Measurements from ENCODE around the gene TSHZ3. TPM values are rescaled to one million over a fixed set of nuclear protein-coding genes. Genes with fewer than 3 reads are reported as not detected.

TSHZ3 gene
- total and polyA plus RNA-seq, 2 of the 8 experiments (the other 6 are each of a cell fraction or from before 2014, with no cell fraction given): 3.1 to 12.3 TPM

GRCh38 chr19:31301306-31301980, 47.8 kb downstream of the TSHZ3 start:
- H3K79me1 ChIP-seq (ENCODE audit: low read depth, low read length): peaks cover 8% of the 10 kb centered on the region
- no peak overlapping the region for H4K91ac ChIP-seq (replicated peaks; ENCODE audit: insufficient read length, low read length)
- no peak overlapping the region for H2BK120ac ChIP-seq (replicated peaks; ENCODE audit: low read depth, low read length)
- no peaks in the 10 kb centered on the region for H3K9me3 ChIP-seq (ENCODE audit: insufficient read depth in 2 of 2, low read depth in 1 of 2, low read length in 1 of 2)
- H2BK12ac ChIP-seq (ENCODE audit: low read depth, low read length): no peak overlapping the region
- H3K18ac ChIP-seq (ENCODE audit: extremely low read depth, low read length): no peak overlapping the region
- no peak overlapping the region for H2BK20ac ChIP-seq (ENCODE audit: low read length)
- no peak overlapping the region for H4K8ac ChIP-seq (ENCODE audit: extremely low read depth, insufficient read depth, low read length)
- H3K36me3 ChIP-seq (ENCODE audit: control insufficient read depth in 2 of 4, insufficient read depth in 4 of 4, low read length in 3 of 4): no peaks in the 10 kb centered on the region
- H3K4me3 ChIP-seq (ENCODE audit: extremely low read depth in 1 of 4, insufficient read depth in 2 of 4, low read depth in 3 of 4, low read length in 4 of 4): no peak overlapping the region
- no peak for FAIRE-seq
- H3K27me3 ChIP-seq (replicated peaks in 1 of 4; ENCODE audit: control insufficient read depth in 3 of 4, extremely low read depth in 1 of 4, insufficient read depth in 3 of 4, low read length in 3 of 4): no peaks in the 10 kb centered on the region
- ChIA-PET CTCF (ENCODE audit: partially characterized antibody) (no interaction called here), POLR2A (ENCODE audit: partially characterized antibody) (interaction anchor here (0.5 kb wide), 1 partner anchor 46 kb away, joined by 3 read pairs; no protein-coding TSS in a partner anchor)
- H2BK5ac ChIP-seq (ENCODE audit: low read depth, low read length): no peak overlapping the region
- H2AK5ac ChIP-seq (ENCODE audit: low read depth, low read length): no peak overlapping the region
- H3K4me2 ChIP-seq (ENCODE audit: insufficient read depth in 1 of 2, low read depth in 2 of 2, low read length in 2 of 2): no peak overlapping the region
- no peak overlapping the region for H4K5ac ChIP-seq (ENCODE audit: insufficient read length, low read depth, low read length)
- no peak overlapping the region for H3K23ac ChIP-seq (ENCODE audit: insufficient read length)
- H3K14ac ChIP-seq (ENCODE audit: insufficient read length): no peak overlapping the region
- H3K9ac ChIP-seq (replicated peaks in 1 of 4; ENCODE audit: extremely low read depth in 1 of 4, low read depth in 3 of 4, low read length in 3 of 4): no peak overlapping the region
- peaks cover 0 to 16% of the 10 kb centered on the region in 2 experiments; a peak in 2 of 4 replicates for H3K79me2 ChIP-seq (ENCODE audit: control insufficient read depth in 1 of 2, insufficient read depth in 2 of 2, low read length in 2 of 2)
- H3K4ac ChIP-seq (replicated peaks; ENCODE audit: insufficient read length, low read depth, low read length): no peak overlapping the region
- WGBS, 2 experiments (ENCODE audit: extremely low coverage in 1 of 2, insufficient coverage in 1 of 2, insufficient read length in 1 of 2, insufficient replicate concordance in 2 of 2, low coverage in 1 of 2, low lambda C conversion rate in 2 of 2, missing lambda C conversion rate in 1 of 2): 91% methylated on average over 15 of the region's 15 CpGs; no CpG with 5 or more reads in 1 of the 2 experiments
- DNase-seq (ENCODE audit: low read depth in 1 of 2, low spot score in 2 of 2): no peak
- no peaks in the 10 kb centered on the region for H3K23me2 ChIP-seq (ENCODE audit: low read depth, low read length)
- no peak overlapping the region for H2AFZ ChIP-seq (ENCODE audit: low read length)
- no peak overlapping the region for H3K27ac ChIP-seq (ENCODE audit: low read depth, low read length)
- no peak overlapping the region for H3K56ac ChIP-seq (replicated peaks; ENCODE audit: insufficient read length, low read depth, low read length)
- no peaks in the 10 kb centered on the region; a peak in 1 of 7 replicates for H3K4me1 ChIP-seq (replicated peaks in 1 of 4; ENCODE audit: control insufficient read depth in 3 of 4, insufficient read depth in 4 of 4, low read length in 3 of 4)
- H2BK15ac ChIP-seq (ENCODE audit: low read length): no peak overlapping the region
- H4K20me1 ChIP-seq (replicated peaks in 1 of 2; ENCODE audit: control insufficient read depth in 1 of 2, insufficient read depth in 2 of 2, low read length in 2 of 2): peaks cover 2 to 3% of the 10 kb centered on the region in 2 experiments
- no peak for TF ChIP-seq BRCA1 (IDR thresholded peaks at IDR 0.05; ENCODE audit: low read depth, low read length)
- TF ChIP-seq CTCF (IDR thresholded peaks at IDR 0.05; ENCODE audit: control extremely low read depth in 1 of 3, insufficient read depth in 1 of 3, low read depth in 1 of 3, low read length in 3 of 3): no peak
- TF ChIP-seq CHD1 (IDR thresholded peaks at IDR 0.05; ENCODE audit: low read depth, low read length): no peak
- TF ChIP-seq SIRT6 (IDR thresholded peaks at IDR 0.05; ENCODE audit: low read length): no peak
- TF ChIP-seq, protein P1, sequence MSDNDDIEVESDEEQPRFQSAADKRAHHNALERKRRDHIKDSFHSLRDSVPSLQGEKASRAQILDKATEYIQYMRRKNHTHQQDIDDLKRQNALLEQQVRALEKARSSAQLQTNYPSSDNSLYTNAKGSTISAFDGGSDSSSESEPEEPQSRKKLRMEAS (IDR thresholded peaks at IDR 0.05): no peak
- no peak for TF ChIP-seq CHD2 (IDR thresholded peaks at IDR 0.05; ENCODE audit: low read length)
- TF ChIP-seq E2F6 (IDR thresholded peaks at IDR 0.05): no peak
- no peak for TF ChIP-seq RFX5 (IDR thresholded peaks at IDR 0.05; ENCODE audit: borderline replicate concordance, low read depth, low read length)
- TF ChIP-seq FOSL1 (IDR thresholded peaks at IDR 0.05; ENCODE audit: insufficient read depth, low read depth, low read length): no peak
- no peak for TF ChIP-seq CTBP2 (IDR thresholded peaks at IDR 0.05; ENCODE audit: borderline replicate concordance, insufficient read depth, insufficient read length, low read length)
